SIG-M5 treated with dmso at 0.1 percent for 504 hours (cell line): ENCODE results near the gene YEATS4.

Source experiments
- DNase-seq: peaks from one replicate; lab custom pipeline; 2025; ENCODE audit not compliant: unreplicated experiment; lab: John Stamatoyannopoulos, UW

Gene YEATS4

DNA sequence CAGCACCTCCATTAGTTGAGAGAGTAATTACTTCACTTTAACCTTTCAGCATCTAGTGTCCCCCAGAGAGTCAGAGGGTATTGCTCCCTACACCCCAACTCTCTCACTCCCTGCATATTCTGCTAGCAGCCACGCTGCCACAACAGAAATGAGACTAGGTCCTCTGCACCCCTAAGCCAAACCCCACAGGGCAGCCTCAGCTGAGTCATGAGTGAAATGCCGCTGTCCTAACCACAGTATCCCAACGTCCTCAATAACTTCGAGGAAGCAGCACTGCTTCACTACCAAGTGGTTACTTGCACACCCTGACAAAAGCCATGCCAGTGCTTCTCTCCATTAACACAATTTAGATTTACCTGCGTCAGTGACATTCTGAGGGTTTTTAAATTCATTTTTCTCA is 18.2 kb upstream of the YEATS4 start:
- peak; percentile 90 for DNase-seq

DNA sequence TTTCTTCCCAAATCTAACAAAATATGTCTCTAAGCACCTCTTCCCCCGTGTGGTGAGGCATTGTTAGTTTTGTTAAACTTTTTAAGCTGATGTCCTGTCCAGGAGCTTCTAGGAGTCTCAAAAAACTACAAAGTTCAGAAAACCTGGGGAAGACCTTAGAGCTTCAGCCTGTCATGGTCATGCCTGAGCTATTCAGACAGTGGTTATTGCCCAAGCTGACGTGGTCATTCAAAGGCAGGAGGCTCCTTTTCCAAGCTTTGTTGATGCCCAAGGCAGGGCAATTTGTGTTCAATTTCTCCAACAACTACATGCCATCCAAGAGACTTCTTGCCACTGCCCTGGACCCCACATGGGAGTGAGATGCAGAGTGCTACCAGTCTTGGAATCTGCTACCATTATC is 17.1 kb upstream of the YEATS4 start:
- DNase-seq = no peak

DNA sequence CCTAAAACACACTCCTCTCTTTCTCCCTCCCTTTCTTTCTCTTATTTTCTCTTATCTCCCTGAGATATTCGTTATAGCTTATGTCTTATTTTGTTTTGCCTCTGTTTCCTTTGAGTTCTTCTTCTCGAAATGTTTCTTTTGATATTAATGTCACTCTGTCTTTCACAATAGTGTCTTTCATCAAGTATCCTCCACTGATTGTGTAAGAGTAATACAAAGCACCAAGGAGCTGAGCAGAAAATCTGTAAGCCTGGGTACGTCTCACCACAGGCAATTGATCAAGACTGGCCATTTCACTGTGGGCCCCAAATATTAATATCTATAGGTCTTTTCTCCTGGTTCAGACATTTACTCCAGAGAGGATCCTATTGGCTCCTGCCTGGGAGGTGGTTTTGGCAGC is 16.2 kb upstream of the YEATS4 start:
- peak; percentile 86 for DNase-seq

DNA sequence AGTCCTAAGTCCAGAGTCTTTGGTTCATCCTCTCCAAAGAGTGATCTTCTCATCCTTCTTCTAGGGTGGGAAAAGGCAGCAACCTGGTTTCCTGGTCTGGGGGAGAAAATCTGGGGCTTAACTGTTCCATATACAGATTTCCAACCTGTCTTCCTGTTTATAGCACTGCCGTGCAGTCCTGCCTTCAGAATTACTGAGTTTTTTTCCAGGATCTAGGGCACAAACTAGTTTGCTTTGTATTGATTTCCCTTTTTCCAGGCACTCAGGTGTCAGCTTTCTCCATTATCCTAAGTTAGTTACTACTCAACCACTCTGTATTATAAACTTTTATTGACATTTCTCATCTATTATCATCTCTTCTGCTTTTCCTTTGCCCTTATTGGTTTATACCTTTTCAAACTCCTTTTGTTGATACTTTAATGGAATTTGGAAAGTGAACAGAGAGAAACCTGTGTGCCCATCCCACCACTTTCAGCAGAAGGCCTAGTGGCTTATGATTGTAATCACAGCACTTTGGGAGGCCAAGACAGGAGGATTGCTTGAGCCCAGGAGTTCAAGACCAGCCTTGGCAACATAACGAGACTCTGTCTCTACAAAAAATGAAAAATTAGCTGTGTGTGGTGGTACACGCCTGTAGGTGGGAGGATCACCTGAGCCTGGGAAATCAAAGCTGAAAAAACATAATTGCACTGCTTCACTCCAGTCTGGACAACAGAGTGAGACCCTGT is 15.5 kb upstream of the YEATS4 start:
- no peak for DNase-seq

DNA sequence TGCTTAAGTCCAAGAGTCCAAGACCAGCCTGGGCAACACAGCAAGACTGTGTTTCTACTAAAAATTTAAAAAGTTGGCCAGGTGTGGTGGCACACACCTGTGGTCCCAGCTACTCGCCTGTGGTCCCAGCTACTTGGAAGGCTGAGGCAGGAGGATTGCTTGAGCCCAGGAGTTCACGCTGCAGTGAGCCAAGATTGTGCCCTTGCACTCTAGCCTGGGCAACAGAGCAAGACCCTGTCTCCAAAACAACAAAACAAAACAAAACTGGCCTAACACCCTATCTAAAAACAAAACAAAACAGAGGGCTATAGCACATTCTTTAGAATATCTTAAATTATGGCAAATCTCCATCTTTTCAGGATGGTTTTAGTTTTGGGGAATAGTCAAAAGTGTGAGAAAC is 14.5 kb upstream of the YEATS4 start:
- DNase-seq = no peak

DNA sequence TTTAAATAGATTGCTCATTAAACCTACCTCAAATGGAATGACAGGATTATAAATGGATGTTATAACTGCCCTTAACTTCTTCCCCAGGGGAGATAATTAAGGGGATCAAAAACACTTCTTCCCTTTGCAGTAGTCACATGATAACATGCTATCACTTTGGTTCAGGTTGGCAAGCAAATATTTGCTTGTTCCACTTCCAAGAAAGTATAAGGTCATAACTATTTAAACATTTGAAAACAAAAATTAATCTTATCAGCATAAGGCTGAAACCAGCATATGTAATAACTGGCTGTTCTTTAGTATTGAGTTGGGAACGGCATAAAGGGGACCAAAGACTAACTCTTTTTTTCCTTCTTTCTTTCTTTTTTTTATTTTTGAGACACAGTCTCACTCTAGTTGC is 13.8 kb upstream of the YEATS4 start:
- no peak for DNase-seq

DNA sequence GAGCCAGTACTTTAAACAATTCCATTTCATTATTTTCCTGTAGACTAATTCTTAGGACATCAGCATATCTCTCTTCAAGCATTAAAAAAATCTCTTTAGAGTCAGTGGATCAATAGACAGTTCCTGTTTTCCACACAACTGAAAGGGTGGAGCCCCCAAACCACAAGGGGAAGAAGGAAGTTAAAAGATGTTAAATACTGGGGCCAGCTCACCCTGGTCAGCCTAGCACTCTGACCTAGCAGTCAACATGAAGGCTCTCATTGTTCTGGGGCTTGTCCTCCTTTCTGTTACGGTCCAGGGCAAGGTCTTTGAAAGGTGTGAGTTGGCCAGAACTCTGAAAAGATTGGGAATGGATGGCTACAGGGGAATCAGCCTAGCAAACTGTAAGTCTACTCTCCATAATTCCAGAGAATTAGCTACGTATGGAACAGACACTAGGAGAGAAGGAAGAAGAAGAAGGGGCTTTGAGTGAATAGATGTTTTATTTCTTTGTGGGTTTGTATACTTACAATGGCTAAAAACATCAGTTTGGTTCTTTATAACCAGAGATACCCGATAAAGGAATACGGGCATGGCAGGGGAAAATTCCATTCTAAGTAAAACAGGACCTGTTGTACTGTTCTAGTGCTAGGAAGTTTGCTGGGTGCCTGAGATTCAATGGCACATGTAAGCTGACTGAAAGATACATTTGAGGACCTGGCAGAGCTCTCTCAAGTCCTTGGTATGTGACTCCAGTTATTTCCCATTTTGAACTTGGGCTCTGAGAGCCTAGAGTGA is 11.2 kb upstream of the YEATS4 start, which contains the start of gene LYZ:
TSS of gene LYZ (plus strand) at position 220 of the 777 bp plus-strand sequence. CDS start at position 248, 28 bp downstream.
- peak; percentile 98 for DNase-seq

DNA sequence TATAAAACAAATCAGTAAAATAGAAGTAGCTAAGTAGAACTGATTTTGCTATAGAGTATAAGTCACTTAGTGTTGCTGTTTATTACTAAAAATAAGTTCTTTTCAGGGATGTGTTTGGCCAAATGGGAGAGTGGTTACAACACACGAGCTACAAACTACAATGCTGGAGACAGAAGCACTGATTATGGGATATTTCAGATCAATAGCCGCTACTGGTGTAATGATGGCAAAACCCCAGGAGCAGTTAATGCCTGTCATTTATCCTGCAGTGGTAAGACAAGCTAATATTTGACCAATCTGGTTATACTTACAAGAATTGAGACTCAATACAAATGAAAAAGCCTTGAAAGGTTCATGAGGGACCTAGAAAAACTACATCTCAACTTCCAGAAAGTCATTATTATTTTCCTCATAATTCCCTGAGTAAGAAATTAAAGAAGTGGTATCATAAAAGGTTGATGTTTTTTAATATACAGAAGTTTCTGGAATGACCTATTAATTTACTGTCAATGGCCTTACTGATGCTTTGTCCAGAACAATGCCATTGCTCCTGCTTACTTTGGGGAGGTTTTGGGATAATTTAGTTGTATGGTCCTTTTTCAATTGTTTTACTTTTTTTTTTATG is 9.4 kb upstream of the YEATS4 start:
- peak; percentile 49 for DNase-seq

DNA sequence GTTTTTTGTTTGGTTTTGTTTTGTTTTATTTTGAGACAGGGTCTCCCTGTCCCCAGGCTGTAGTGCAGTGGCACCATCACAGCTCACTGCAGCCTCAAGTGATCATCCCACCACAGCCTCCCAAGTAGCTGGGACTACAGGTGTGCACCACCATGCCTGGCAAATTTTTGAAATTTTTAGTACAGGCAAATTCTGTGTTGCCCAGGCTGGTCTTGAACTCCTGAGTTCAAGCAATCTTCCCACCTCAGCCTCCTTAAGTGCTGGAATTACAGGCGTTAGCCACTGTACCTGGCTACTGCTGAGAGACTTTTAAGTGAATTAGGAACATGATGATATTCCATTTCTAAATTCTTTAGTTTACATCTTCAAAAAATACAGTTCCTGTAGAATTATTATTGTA is 8.8 kb upstream of the YEATS4 start:
- no peak for DNase-seq

DNA sequence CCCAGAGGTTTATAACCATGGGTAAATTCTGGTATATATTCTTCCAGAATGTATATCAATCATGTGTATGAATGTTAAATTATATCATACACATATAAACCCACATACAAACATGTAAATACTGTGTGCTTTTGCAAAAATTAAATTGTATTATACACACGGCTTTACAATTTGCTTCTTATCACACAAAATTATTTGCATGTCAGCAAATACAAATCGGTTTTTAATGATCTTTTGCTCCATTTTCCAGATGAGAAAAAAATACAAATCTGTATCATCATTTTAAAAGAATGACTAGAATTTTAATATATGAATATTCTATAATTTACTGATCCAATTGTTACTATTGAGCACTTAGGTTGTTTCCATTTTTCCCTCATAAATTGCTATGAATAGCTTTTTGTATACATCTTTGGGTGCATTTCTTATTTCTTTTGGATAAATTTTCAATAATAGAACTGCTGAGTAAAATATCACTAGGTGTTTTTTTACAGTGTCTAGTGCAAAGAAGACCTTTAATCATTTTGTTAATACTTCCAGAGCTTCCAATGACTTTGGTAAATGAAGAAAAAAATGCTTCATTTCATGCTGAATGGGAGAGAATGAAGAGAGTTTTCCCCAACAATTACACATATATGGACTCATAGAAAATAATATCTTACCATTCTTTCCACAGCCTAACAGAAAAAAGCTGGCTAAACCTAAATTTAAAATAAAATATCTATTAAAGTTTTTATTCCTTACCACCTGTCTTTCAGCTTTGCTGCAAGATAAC is 7.9 kb upstream of the YEATS4 start:
- DNase-seq = peak; percentile 18

DNA sequence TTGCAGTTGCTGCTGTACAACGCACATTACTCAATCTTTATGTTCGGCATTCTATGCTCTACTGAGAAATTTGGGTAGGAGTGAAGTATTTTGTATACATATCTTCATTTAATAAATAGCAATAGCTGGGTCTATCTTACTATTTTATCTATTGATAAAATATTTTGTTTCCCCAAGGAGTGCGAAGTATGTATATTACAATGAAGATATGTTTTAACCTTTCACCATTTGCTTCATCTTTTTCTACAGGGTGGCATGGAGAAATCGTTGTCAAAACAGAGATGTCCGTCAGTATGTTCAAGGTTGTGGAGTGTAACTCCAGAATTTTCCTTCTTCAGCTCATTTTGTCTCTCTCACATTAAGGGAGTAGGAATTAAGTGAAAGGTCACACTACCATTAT is 6.6 kb upstream of the YEATS4 start:
- no peak for DNase-seq

DNA sequence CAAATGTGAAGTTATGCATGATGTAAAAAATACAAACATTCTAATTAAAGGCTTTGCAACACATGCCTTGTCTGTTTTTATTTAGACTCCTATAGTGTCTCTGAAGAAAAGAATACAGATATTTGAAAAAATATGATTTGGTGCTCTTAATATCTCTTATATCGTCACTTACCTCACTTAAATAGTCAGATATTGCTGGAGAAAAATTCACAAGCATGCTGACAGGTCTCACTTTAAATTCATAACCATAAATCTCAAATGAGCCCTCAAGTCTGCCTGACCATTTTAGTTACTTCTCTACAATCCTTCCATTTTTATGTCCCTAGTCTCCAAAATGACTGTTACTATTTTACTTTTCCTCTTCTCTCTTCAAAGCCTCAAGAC is 5.4 kb upstream of the YEATS4 start:
- DNase-seq = no peak

DNA sequence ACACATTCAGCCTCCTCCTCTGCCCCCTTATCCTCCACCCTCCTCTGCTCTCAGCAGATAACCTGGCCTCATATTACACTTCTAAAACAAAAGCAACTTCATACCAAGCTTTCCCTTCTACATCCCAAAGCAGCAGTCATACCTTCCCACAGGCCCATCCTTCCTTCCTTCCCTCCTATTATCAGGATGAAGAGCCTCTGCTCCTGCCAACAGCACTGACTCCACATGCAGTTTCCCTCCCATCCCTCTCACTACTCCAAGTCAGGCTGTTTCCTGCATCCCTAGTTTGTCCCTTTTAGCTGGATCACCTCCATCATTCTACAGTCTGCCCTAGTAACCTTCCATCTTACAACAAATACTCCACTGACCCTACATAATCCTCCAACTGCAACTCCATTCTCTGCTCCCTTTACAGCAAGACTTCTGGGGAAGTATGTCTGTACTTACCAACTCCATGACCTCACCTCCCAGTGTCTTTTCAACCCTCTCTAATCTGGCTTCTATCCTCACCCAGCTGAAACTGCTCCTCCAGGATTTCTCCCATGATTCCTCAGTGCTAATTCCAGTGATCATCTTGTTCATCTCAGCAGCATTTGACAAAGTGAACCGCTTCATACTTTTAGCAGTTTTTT is 4.9 kb upstream of the YEATS4 start:
- peak; percentile 83 for DNase-seq

DNA sequence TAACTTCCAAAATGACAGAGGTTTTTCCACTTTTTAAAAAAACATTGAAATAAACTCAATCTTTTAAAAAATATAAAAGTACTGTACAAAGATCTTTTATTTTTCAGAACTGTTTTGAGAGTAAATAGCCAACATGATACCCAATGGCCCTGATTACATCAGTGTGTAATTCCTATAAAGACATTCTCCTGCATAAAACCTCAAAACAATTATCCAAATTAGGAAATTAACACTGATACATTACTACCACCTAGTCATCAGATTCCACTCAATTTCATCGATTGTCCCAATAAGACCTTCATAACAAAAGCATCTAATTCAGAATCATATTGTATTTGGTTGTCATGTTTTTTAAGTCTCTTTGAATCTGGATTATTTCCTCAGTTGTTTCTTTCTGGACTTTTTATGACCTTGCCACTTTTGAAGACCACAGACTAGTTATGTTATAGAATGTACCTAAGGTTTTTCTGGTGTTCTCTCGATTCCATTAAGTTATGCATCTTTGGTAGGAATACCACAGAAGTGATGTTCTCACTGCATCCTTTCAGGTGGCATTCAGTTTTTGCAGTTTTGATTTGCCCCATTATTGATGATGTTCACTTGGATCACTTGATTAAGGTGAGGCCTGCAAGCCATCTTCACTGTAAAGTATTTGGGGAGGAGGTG is 4.0 kb upstream of the YEATS4 start:
- DNase-seq = peak; percentile 65

DNA sequence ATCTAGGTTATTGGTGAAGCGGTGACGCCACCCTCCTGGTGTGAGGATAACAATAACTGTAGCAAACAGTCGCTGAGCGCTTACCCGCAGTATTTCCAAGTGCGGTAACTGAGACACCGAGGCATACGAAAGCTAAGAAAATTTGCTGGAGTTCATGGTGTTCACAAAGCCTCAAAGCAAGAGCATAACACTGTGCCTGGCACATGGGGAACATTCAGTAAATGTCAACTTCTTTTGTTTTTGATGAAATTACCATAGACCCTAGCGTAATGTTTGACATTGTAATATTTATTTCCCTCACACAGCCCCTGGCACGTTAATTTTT is 767 bp downstream of the YEATS4 start:
- no peak for DNase-seq

DNA sequence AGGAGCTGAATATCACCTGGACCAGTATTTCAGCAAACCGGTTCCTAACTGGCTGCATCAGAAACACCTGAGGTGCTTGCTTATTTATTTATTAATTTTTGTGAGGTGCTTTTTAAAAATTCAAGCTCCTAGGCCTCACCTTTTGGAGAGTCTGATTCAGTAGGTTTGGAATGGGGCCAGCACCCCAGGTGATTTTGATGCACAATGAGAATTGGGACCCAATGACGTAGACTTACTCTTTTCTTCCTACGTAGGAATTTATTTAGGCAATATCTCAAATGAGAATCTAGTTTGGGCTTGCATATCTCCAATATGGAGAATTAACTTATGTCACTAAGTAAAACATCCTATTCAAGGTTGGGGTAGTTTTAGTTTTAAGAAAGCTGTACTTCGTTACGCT is 7.3 kb downstream of the YEATS4 start:
- DNase-seq = no peak

DNA sequence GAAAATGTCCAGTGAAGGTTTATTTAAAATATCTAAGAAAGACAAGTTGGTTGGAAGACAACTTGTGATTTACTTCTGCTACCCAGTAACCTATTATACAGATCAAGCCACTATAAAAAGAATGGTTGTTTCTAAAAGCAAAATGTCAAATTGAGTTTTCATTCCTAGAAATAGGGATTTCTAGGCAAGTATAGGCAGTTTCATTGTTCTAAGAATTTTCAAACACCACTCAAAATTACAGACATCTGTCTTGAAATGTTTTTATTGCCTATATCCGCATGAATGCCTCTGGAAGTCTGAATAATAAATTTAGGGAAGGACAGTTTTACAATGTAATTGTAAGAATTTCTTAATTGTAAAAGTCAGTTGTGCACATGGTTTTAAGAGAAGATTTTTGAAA is 8.6 kb downstream of the YEATS4 start:
- no peak for DNase-seq

DNA sequence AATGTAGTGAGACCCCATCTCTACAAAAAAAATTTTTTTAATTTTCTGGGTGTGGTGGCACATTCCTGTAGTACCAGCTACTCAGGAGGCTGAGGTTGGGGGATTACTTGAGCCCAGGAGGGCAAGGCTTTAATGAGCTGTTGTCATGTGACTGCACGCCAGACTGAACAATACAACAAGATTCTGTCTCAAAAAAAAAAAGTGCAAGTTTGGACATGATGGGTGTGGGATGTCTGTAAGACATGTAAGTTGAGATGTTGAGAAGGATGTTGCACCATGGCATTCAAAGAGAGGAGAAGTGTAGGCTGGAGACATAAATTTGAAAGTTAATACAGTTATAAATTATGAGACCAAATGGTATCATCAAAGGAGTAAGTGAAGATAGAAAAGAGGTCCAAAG is 23.5 kb downstream of the YEATS4 start:
- DNase-seq = no peak

DNA sequence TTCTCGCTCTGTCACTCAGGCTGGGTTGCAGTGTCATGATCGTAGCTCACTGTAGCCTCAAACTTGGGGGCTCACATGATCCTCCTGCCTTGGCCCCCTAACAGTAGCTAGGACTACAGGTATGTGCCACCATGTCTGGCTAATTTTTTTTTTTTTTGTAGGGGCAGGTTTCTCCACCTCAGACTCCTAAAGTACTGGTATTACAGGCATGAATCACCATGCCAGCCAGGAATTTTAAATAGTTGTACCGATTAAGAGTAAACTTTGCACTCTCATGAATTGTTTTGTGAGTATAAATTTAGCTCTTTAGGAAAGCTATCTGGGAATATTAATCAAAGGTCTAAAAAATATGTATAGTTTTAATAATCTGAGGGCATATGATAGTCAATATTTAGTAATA is 25.5 kb downstream of the YEATS4 start:
- no peak for DNase-seq

DNA sequence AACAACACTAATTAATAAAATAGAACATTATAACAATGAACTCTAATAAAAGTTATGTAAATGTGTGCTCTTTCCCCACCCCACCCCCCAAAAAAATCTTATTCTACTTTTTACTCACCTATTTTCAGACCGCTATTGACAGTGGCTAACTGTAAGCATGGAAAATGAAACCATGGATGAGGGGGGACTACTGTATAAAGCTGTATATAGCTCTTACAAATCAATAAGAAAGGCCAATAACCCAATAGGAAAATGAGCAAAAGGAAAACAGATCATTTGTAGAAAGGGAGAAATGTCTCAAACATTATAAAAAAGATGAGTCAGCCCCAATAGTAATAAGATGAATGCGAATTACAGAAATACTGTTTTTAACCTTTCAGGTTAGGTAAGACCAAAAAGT is 27.4 kb downstream of the YEATS4 start:
- no peak for DNase-seq

DNA sequence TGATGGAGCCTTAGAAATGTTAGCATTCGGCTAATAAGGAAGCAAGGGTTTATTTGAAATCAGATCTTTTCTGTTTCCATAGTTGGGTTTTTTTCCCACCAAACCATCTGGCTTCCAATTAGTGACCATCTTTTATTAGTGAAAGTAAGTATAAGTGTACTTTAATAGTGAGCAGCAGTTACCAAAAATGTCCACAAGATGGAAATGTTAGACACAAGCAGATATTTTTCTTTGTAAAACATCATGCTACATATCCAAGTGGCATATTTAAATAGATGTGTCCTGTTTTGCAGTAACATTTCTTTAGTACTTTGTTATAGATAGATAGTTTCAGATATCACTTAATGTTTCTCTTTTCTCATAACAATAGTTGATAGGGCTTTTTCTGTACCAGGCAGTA is 28.8 kb downstream of the YEATS4 start:
- DNase-seq = peak; percentile 45
